HG02571 (cell line): ENCODE results near the gene DNER.

Experiments
- ATAC-seq: cut with Tn5 transposase; IDR thresholded peaks from one replicate; pipeline ENCODE4 v1.9.1; 2021; ENCODE audit warnings: mild to moderate bottlenecking, moderate library complexity; ENCODE audit not compliant: unreplicated experiment

Gene DNER

GRCh38 chr2:229572507-229573271, 141.7 kb downstream of the DNER start:
- no peak for ATAC-seq

GRCh38 chr2:229571243-229571642, 143.1 kb downstream of the DNER start:
- ATAC-seq = no peak

GRCh38 chr2:229566370-229566769, 148.0 kb downstream of the DNER start:
- no peak for ATAC-seq

- ATAC-seq = no peak
Observed at GRCh38 chr2:229564300-229564907, 150.0 kb downstream of the DNER start.

- no peak for ATAC-seq
Observed at GRCh38 chr2:229563388-229563787, 151.0 kb downstream of the DNER start.

GRCh38 chr2:229562472-229563127, 151.8 kb downstream of the DNER start:
- no peak for ATAC-seq

GRCh38 chr2:229559986-229560385, 154.4 kb downstream of the DNER start:
- ATAC-seq = no peak

GRCh38 chr2:229553091-229553490, 161.3 kb downstream of the DNER start:
- ATAC-seq = no peak

GRCh38 chr2:229543176-229543873, 171.0 kb downstream of the DNER start:
- no peak for ATAC-seq

GRCh38 chr2:229539628-229540027, 174.7 kb downstream of the DNER start:
- ATAC-seq = no peak

- no peak for ATAC-seq
Observed at GRCh38 chr2:229531594-229531993, 182.8 kb downstream of the DNER start.

GRCh38 chr2:229530434-229530833, 183.9 kb downstream of the DNER start:
- ATAC-seq = no peak

GRCh38 chr2:229528846-229529245, 185.5 kb downstream of the DNER start:
- ATAC-seq = no peak

- no peak for ATAC-seq
Observed at GRCh38 chr2:229526951-229527350, 187.4 kb downstream of the DNER start.

- ATAC-seq = no peak
Observed at GRCh38 chr2:229524799-229525198, 189.6 kb downstream of the DNER start.

GRCh38 chr2:229523663-229524062, 190.7 kb downstream of the DNER start:
- ATAC-seq = no peak

GRCh38 chr2:229521576-229521975, 192.8 kb downstream of the DNER start:
- ATAC-seq = no peak

- ATAC-seq = no peak
Observed at GRCh38 chr2:229520691-229521096, 193.7 kb downstream of the DNER start.

- no peak for ATAC-seq
Observed at GRCh38 chr2:229519655-229520430, 194.5 kb downstream of the DNER start.

GRCh38 chr2:229514273-229514895, 200.0 kb downstream of the DNER start:
- no peak for ATAC-seq
